CD4-positive, alpha-beta T cell (primary cell): ENCODE results near the gene FAM110A. TPM values are rescaled to one million over a fixed set of nuclear protein-coding genes. Genes with fewer than 3 reads are reported as not detected.

Source experiments
- ATAC-seq: fragments of 200-7000 bp; cut with Tn5 transposase; one replicate; pipeline ENCODE4 v1.10.0; 2022; ENCODE audit warnings: mild to moderate bottlenecking; ENCODE audit not compliant: poor library complexity
- CTCF ChIA-PET: fragments of 350-600 bp; sonication (Branson Sonifier 250); formaldehyde crosslinking; loops from one replicate; lab custom pipeline; 2021; ENCODE audit warnings: antibody characterized with exemption, inconsistent platforms; lab: Charles Lee
- POLR2A ChIA-PET: fragments of 350-600 bp; sonication (Branson Sonifier 250); formaldehyde crosslinking; loops from one replicate; lab custom pipeline; 2021; ENCODE audit warnings: antibody characterized with exemption, inconsistent platforms; lab: Charles Lee
- DNase-seq, 14 experiments: peaks; one replicate each; pipeline ENCODE4 v3.0.0-alpha.2; 2013 to 2020; ENCODE audit warnings: mixed read lengths in 2 of 14
- H3K27ac ChIP-seq, 2 donors: one replicate each; pipeline versions ENCODE4 v1.5.1 to v1.7.0; 2013; ENCODE audit warnings: low read length in 2 of 2, low read depth in 1 of 2, mild to moderate bottlenecking in 1 of 2
- H3K27me3 ChIP-seq, 2 experiments: 1 replicate in 1 of 2; 2 replicates in 1 of 2; pipeline versions ENCODE4 v1.6.1 to v1.7.0; 2013; ENCODE audit warnings: low read length in 2 of 2, control low read depth in 1 of 2, mild to moderate bottlenecking in 1 of 2, moderate library complexity in 1 of 2; ENCODE audit not compliant: insufficient read depth in 2 of 2, control insufficient read depth in 1 of 2
- H3K36me3 ChIP-seq: one replicate; pipeline ENCODE4 v1.6.1; 2013; ENCODE audit warnings: low read length, control low read depth; ENCODE audit not compliant: insufficient read depth
- H3K4me1 ChIP-seq: one replicate; pipeline ENCODE4 v1.6.1; 2013; ENCODE audit warnings: low read length, control low read depth; ENCODE audit not compliant: insufficient read depth
- H3K4me3 ChIP-seq: one replicate; pipeline ENCODE4 v1.5.1; 2013; ENCODE audit warnings: mild to moderate bottlenecking, low read length, moderate library complexity
- H3K9me3 ChIP-seq, 2 experiments: 1 replicate in 1 of 2; 2 replicates in 1 of 2; pipeline versions ENCODE4 v1.6.1 to v1.7.0; 2013; ENCODE audit warnings: low read length in 2 of 2, mild to moderate bottlenecking in 2 of 2, control low read depth in 1 of 2, moderate library complexity in 1 of 2; ENCODE audit not compliant: control insufficient read depth in 1 of 2, insufficient read depth in 1 of 2
- H3K27ac Mint-ChIP-seq: one replicate; pipeline ENCODE4 v1.8.0; 2020; ENCODE audit warnings: mixed read lengths
- H3K27me3 Mint-ChIP-seq: one replicate; pipeline ENCODE4 v1.8.0; 2021; ENCODE audit warnings: mixed read lengths
- H3K36me3 Mint-ChIP-seq: one replicate; pipeline ENCODE4 v1.8.0; 2021; ENCODE audit warnings: low read depth, mixed read lengths
- H3K4me1 Mint-ChIP-seq: one replicate; pipeline ENCODE4 v1.8.0; 2021; ENCODE audit warnings: low read depth, mixed read lengths
- H3K4me3 Mint-ChIP-seq: one replicate; pipeline ENCODE4 v1.8.0; 2020; ENCODE audit warnings: mild to moderate bottlenecking, mixed read lengths
- H3K9me3 Mint-ChIP-seq: one replicate; pipeline ENCODE4 v1.8.0; 2020; ENCODE audit warnings: mixed read lengths
- intact Hi-C, 2 experiments: fragments of 100-400 bp; cut with DNase I in 1 of 2; cut with micrococcal nuclease in 1 of 2; formaldehyde crosslinking; loops; one replicate each; pipeline versions ENCODE4 v1.15.1 to v1.9.0; 2023 to 2025; cut with DNase I, micrococcal nuclease
- total RNA-seq, 174 experiments: library from RNA in 2 of 174; stranded (reverse) in 2 of 174; gene quantifications; one replicate each; pipeline ENCODE4 v1.2.3 and lab custom pipeline; 2021 to 2026
- TF ChIP-seq, protein P1 (sequence below): fragments of 200-600 bp; IDR thresholded peaks from one replicate; pipeline ENCODE4 v1.8.0; 2022; ENCODE audit warnings: antibody characterized with exemption, mild to moderate bottlenecking

The FAM110A gene
- total RNA-seq, 2 experiments from 2014 or later: 4.5 to 4.8 TPM

DNA sequence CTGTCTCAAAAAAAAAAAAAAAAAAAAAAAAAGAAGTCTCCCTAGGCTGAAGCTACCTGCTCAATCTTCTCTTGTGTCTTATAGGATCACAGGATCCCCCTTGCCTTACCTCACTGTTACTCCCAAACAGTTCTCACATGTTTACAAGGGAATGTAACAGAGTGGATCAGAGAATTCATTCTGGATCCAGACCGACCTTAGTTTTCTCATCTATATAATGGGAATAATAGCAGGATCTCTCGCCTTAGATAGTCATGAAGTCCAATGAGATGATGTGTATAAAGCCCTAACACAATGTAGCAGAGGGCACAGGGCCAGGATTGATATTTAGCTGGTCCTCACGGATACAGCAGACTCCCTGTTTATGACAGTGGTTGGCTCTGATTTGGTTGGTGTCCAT lies 2.3 kb upstream of the FAM110A start:
- DNase-seq: no peak
- Histone ChIP-seq H3K27ac (no peak overlapping the region), H3K9me3 (no peaks in the 10 kb centered on the region), H3K36me3 (no peaks in the 10 kb centered on the region), H3K4me3 (no peak overlapping the region), H3K27me3 (no peaks in the 10 kb centered on the region), H3K4me1 (peaks cover 34% of the 10 kb centered on the region)
- CTCF ChIA-PET: interaction anchor here (0.7 to 2.9 kb wide), 2 partner anchors 12 to 946 kb away, joined by 4 to 9 read pairs; no protein-coding TSS in a partner anchor
- TF ChIP-seq, protein P1, sequence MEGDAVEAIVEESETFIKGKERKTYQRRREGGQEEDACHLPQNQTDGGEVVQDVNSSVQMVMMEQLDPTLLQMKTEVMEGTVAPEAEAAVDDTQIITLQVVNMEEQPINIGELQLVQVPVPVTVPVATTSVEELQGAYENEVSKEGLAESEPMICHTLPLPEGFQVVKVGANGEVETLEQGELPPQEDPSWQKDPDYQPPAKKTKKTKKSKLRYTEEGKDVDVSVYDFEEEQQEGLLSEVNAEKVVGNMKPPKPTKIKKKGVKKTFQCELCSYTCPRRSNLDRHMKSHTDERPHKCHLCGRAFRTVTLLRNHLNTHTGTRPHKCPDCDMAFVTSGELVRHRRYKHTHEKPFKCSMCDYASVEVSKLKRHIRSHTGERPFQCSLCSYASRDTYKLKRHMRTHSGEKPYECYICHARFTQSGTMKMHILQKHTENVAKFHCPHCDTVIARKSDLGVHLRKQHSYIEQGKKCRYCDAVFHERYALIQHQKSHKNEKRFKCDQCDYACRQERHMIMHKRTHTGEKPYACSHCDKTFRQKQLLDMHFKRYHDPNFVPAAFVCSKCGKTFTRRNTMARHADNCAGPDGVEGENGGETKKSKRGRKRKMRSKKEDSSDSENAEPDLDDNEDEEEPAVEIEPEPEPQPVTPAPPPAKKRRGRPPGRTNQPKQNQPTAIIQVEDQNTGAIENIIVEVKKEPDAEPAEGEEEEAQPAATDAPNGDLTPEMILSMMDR: no peak
- ATAC-seq: no peak
- H3K9me3 Mint-ChIP-seq: no peaks in the 10 kb centered on the region
- POLR2A ChIA-PET: interaction anchor here (5.2 kb wide), 1 partner anchor 15 kb away, joined by 109 read pairs; no protein-coding TSS in a partner anchor
- intact Hi-C loops: loop anchor here (5.0 to 10.0 kb wide), 5 partner anchors 179 to 1271 kb away; partner anchors contain the start of genes PSMF1 (in 2 of the 2), STK35 (in 2 of the 2), NSFL1C (in 1 of the 2) and SRXN1 (in 1 of the 2)
- H3K27ac Mint-ChIP-seq: no peak overlapping the region
- no peak overlapping the region for H3K4me3 Mint-ChIP-seq
- H3K36me3 Mint-ChIP-seq: no peaks in the 10 kb centered on the region
- H3K27me3 Mint-ChIP-seq: no peaks in the 10 kb centered on the region
- peaks cover 29% of the 10 kb centered on the region for H3K4me1 Mint-ChIP-seq

DNA sequence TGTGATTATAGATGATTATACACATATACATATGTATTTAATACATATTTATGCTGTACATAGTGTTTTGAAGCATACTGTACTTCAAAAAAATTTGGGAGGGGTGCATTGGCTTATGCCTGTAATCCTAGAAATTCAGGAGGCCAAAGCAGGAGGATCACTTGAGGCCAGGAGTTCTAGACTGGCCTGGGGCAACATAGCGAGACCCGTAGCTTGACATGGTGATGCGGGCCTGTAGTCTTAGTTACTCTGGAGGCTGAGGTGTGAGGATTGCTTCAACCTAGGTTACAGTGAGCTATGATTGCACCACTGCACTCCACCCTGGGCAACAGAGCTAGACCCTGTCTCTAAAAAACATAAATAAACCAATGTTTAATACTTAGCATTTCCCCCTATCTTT lies 1.6 kb upstream of the FAM110A start:
- Mint-ChIP-seq H3K4me3 (no peak overlapping the region), H3K9me3 (no peaks in the 10 kb centered on the region), H3K4me1 (peaks cover 36% of the 10 kb centered on the region), H3K27ac (no peak overlapping the region), H3K27me3 (no peaks in the 10 kb centered on the region), H3K36me3 (no peaks in the 10 kb centered on the region)
- POLR2A ChIA-PET: interaction anchor here (0.6 to 5.2 kb wide), 4 partner anchors 13 to 119 kb away, joined by 3 to 109 read pairs (median 8); no protein-coding TSS in a partner anchor
- intact Hi-C loops: loop anchor here (5.0 to 10.0 kb wide), 5 partner anchors 180 to 1270 kb away; partner anchors contain the start of genes PSMF1 (in 2 of the 2), STK35 (in 2 of the 2), NSFL1C (in 1 of the 2) and SRXN1 (in 1 of the 2)
- ATAC-seq (no peak), DNase-seq (peak in 1 of 14 experiments; percentile 10)
- TF ChIP-seq, protein P1: no peak
- Histone ChIP-seq H3K9me3 (no peaks in the 10 kb centered on the region), H3K27me3 (no peaks in the 10 kb centered on the region), H3K27ac (no peak overlapping the region), H3K36me3 (no peaks in the 10 kb centered on the region), H3K4me1 (peaks cover 34% of the 10 kb centered on the region), H3K4me3 (no peak overlapping the region)
- CTCF ChIA-PET: interaction anchor here (2.9 kb wide), 1 partner anchor 13 kb away, joined by 9 read pairs; no protein-coding TSS in a partner anchor

DNA sequence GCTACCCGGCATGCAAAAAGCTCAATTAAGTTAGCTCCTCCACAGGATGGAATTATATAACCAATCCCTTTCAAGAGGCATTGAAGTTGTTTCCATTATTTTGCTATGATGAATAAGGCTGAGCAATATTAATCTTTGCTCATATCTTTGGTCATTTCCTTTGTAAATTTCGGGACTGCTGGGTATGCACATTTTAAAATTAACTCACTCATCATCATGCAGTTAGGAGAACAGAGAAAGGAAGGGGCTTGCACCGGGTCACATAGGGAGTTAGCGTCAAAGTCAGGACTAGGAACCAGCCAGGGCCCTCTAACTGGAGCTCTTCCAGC lies 430 bp upstream of the FAM110A start:
- no peaks in the 10 kb centered on the region for H3K36me3 ChIP-seq
- Mint-ChIP-seq H3K4me3 (peak overlapping the region; percentile 84), H3K36me3 (no peaks in the 10 kb centered on the region), H3K27me3 (no peaks in the 10 kb centered on the region), H3K4me1 (peaks cover 44% of the 10 kb centered on the region), H3K27ac (peak overlapping the region; percentile 87), H3K9me3 (no peaks in the 10 kb centered on the region)
- peak overlapping the region; percentile 26 to 93 for H3K27ac ChIP-seq
- TF ChIP-seq, protein P1: no peak
- intact Hi-C loops: loop anchor here (1.0 to 10.0 kb wide), 6 partner anchors 11 to 1269 kb away; partner anchors contain the start of genes PSMF1 (in 2 of the 2), STK35 (in 2 of the 2), NSFL1C (in 1 of the 2) and SRXN1 (in 1 of the 2)
- H3K9me3 ChIP-seq: no peaks in the 10 kb centered on the region
- ChIA-PET POLR2A (interaction anchor here (1.0 to 5.2 kb wide), 10 partner anchors 8 to 1820 kb away, joined by 3 to 109 read pairs (median 4); partner anchors contain the start of genes CSNK2A1 and NOP56), CTCF (interaction anchor here (0.7 to 3.0 kb wide), 6 partner anchors 11 to 123 kb away, joined by 3 to 13 read pairs (median 4); no protein-coding TSS in a partner anchor)
- ATAC-seq (no peak), DNase-seq (no peak)
- no peaks in the 10 kb centered on the region for H3K27me3 ChIP-seq
- peak overlapping the region; percentile 74 for H3K4me3 ChIP-seq
- peaks cover 40% of the 10 kb centered on the region for H3K4me1 ChIP-seq
